ENCODE measurements around the gene SLC32A1. TPM values are rescaled to one million over a fixed set of nuclear protein-coding genes. Genes with fewer than 3 reads are reported as not detected.
A peak's percentile ranks its signal among the peaks of the same experiment; 100 is the strongest.

SLC32A1 gene
- total RNA-seq, 1 donor from 2014 or later = not detected

DNA sequence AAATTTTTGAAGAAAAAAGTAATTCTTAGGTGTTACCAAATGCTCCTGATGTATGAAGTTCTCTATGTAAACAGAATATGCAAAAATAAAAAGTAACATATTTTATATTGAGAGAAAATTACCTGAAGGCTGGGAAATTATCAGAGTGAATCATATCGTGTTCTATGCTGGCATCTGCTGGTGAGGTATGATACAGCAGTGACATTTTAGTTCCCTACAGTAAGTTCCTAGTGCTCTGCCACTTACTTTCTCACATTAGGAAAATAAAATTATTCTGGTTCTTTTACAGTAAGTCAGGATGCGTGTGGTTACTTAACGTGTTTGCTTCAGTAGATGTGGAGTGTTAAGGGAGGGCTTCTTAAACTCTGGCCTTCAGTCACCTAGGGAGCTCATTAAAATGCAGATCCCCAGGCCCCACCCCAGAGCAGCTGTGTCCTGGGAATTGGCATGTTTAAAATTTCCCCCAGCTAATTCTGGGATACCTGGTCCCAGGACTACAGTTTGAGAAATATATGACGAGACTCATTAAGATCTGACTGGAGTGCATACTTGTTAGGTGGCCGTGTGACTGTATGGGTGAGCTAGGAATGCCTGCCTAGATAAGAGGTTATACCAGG lies 27.2 kb downstream of the SLC32A1 start:
- Histone ChIP-seq H3K27me3 (ENCODE audit: insufficient read depth, low read length) (no peaks in the 10 kb centered on the region), H3K9me3 (ENCODE audit: insufficient read depth, low read depth, low read length) (no peaks in the 10 kb centered on the region), H3K79me2 (ENCODE audit: insufficient read depth, low read length) (peaks cover 15% of the 10 kb centered on the region), H2AFZ (ENCODE audit: low read depth, low read length) (no peak overlapping the region), H3K9ac (ENCODE audit: low read length) (no peak overlapping the region), H4K20me1 (ENCODE audit: insufficient read depth, low read length) (peaks cover 25% of the 10 kb centered on the region), H3K4me1 (ENCODE audit: insufficient read depth, low read length) (peaks cover 15% of the 10 kb centered on the region), H3K4me3 (ENCODE audit: insufficient read depth, low read depth, low read length) (no peak overlapping the region), H3K27ac (ENCODE audit: low read depth, low read length) (no peak overlapping the region), H3K4me2 (ENCODE audit: low read length) (no peak overlapping the region), H3K36me3 (ENCODE audit: insufficient read depth, low read length) (peaks cover 7% of the 10 kb centered on the region)
- no peak overlapping the region for H3K4me3 Mint-ChIP-seq (ENCODE audit: unreplicated experiment)
- H3K36me3 Mint-ChIP-seq (ENCODE audit: low read depth, unreplicated experiment) = peaks cover 3% of the 10 kb centered on the region
- FAIRE-seq (peak; percentile 47), DNase-seq (ENCODE audit: low read depth) (peak; percentile 18)
- H3K9me3 Mint-ChIP-seq (ENCODE audit: unreplicated experiment) = no peaks in the 10 kb centered on the region
- H3K4me1 Mint-ChIP-seq (ENCODE audit: low read depth, unreplicated experiment) = peaks cover 7% of the 10 kb centered on the region
- no peak overlapping the region for H3K27ac Mint-ChIP-seq (ENCODE audit: unreplicated experiment)
- no peak for TF ChIP-seq EZH2 (IDR thresholded peaks at IDR 0.05; ENCODE audit: insufficient read depth, low read length)
- TF ChIP-seq, protein P1, sequence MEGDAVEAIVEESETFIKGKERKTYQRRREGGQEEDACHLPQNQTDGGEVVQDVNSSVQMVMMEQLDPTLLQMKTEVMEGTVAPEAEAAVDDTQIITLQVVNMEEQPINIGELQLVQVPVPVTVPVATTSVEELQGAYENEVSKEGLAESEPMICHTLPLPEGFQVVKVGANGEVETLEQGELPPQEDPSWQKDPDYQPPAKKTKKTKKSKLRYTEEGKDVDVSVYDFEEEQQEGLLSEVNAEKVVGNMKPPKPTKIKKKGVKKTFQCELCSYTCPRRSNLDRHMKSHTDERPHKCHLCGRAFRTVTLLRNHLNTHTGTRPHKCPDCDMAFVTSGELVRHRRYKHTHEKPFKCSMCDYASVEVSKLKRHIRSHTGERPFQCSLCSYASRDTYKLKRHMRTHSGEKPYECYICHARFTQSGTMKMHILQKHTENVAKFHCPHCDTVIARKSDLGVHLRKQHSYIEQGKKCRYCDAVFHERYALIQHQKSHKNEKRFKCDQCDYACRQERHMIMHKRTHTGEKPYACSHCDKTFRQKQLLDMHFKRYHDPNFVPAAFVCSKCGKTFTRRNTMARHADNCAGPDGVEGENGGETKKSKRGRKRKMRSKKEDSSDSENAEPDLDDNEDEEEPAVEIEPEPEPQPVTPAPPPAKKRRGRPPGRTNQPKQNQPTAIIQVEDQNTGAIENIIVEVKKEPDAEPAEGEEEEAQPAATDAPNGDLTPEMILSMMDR (IDR thresholded peaks at IDR 0.05; ENCODE audit: insufficient read depth, low read depth, low read length) = peak; percentile 76
- H3K27me3 Mint-ChIP-seq (ENCODE audit: low read depth, unreplicated experiment) = peaks cover 3% of the 10 kb centered on the region

DNA sequence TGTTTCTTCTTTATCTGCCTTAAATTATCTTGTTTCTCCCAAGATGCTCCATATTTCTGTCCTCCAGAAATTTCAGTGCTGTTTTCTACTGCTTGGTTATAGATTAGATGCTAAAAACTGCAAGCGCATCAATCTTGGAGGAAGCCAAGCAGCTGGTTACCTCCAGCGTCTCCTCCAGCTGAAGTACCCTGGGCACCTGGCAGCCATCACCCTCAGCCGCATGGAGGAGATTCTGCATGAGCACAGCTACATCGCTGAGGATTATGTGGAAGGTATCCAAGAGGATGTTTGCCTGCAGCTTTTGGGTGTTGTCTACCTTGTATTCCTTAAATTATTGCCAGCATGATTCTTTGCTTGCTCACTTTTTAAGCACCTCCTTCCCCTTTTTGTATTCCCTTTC lies 27.7 kb downstream of the SLC32A1 start:
- no peak overlapping the region for H3K4me3 Mint-ChIP-seq (ENCODE audit: unreplicated experiment)
- no peaks in the 10 kb centered on the region for H3K27me3 ChIP-seq (ENCODE audit: insufficient read depth, low read length)
- peaks cover 15% of the 10 kb centered on the region for H3K79me2 ChIP-seq (ENCODE audit: insufficient read depth, low read length)
- peaks cover 15% of the 10 kb centered on the region for H3K4me1 ChIP-seq (ENCODE audit: insufficient read depth, low read length)
- H3K27ac ChIP-seq (ENCODE audit: low read depth, low read length) = no peak overlapping the region
- FAIRE-seq (no peak), DNase-seq (ENCODE audit: low read depth) (no peak)
- peaks cover 7% of the 10 kb centered on the region for H3K4me1 Mint-ChIP-seq (ENCODE audit: low read depth, unreplicated experiment)
- no peaks in the 10 kb centered on the region for H3K9me3 ChIP-seq (ENCODE audit: insufficient read depth, low read depth, low read length)
- H3K4me2 ChIP-seq (ENCODE audit: low read length) = no peak overlapping the region
- TF ChIP-seq, protein P1 (IDR thresholded peaks at IDR 0.05; ENCODE audit: insufficient read depth, low read depth, low read length) = no peak
- no peak for TF ChIP-seq EZH2 (IDR thresholded peaks at IDR 0.05; ENCODE audit: insufficient read depth, low read length)
- H3K9ac ChIP-seq (ENCODE audit: low read length) = no peak overlapping the region
- peaks cover 25% of the 10 kb centered on the region for H4K20me1 ChIP-seq (ENCODE audit: insufficient read depth, low read length)
- H3K36me3 Mint-ChIP-seq (ENCODE audit: low read depth, unreplicated experiment) = peaks cover 3% of the 10 kb centered on the region
- H3K36me3 ChIP-seq (ENCODE audit: insufficient read depth, low read length) = peaks cover 7% of the 10 kb centered on the region
- H3K27me3 Mint-ChIP-seq (ENCODE audit: low read depth, unreplicated experiment) = peaks cover 3% of the 10 kb centered on the region
- no peaks in the 10 kb centered on the region for H3K9me3 Mint-ChIP-seq (ENCODE audit: unreplicated experiment)
- H2AFZ ChIP-seq (ENCODE audit: low read depth, low read length) = no peak overlapping the region
- no peak overlapping the region for H3K27ac Mint-ChIP-seq (ENCODE audit: unreplicated experiment)
- no peak overlapping the region for H3K4me3 ChIP-seq (ENCODE audit: insufficient read depth, low read depth, low read length)

DNA sequence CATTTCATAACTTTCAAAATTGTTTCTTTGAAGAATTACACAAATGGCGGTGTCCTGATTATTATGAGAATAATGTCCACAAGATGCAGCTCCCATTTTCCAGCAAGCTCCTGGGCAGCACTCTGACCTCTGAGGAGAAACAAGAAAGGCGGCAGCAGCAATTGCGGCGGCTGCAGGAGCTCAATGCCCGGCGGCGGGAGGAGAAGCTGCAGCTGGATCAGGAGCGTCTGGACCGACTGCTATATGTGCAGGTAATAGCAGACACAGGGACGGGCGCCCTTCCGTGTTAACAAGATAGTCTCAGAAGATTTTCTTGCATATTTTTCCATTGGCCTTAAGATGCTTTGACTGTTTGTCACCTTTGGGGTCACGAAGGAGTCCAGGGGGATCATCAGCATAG lies 30.6 kb downstream of the SLC32A1 start:
- Histone ChIP-seq H3K4me2 (ENCODE audit: low read length) (no peak overlapping the region), H3K27ac (ENCODE audit: low read depth, low read length) (no peak overlapping the region), H2AFZ (ENCODE audit: low read depth, low read length) (no peak overlapping the region), H3K79me2 (ENCODE audit: insufficient read depth, low read length) (peaks cover 3% of the 10 kb centered on the region), H3K9ac (ENCODE audit: low read length) (no peak overlapping the region), H3K36me3 (ENCODE audit: insufficient read depth, low read length) (peaks cover 7% of the 10 kb centered on the region), H4K20me1 (ENCODE audit: insufficient read depth, low read length) (peaks cover 20% of the 10 kb centered on the region), H3K4me3 (ENCODE audit: insufficient read depth, low read depth, low read length) (no peak overlapping the region), H3K27me3 (ENCODE audit: insufficient read depth, low read length) (no peaks in the 10 kb centered on the region), H3K4me1 (ENCODE audit: insufficient read depth, low read length) (no peaks in the 10 kb centered on the region), H3K9me3 (ENCODE audit: insufficient read depth, low read depth, low read length) (no peaks in the 10 kb centered on the region)
- Mint-ChIP-seq H3K9me3 (ENCODE audit: unreplicated experiment) (no peaks in the 10 kb centered on the region), H3K27me3 (ENCODE audit: low read depth, unreplicated experiment) (no peaks in the 10 kb centered on the region), H3K4me3 (ENCODE audit: unreplicated experiment) (no peak overlapping the region), H3K27ac (ENCODE audit: unreplicated experiment) (no peak overlapping the region), H3K36me3 (ENCODE audit: low read depth, unreplicated experiment) (peaks cover 7% of the 10 kb centered on the region), H3K4me1 (ENCODE audit: low read depth, unreplicated experiment) (no peaks in the 10 kb centered on the region)
- TF ChIP-seq EZH2 (IDR thresholded peaks at IDR 0.05; ENCODE audit: insufficient read depth, low read length) = no peak
- TF ChIP-seq, protein P1 (IDR thresholded peaks at IDR 0.05; ENCODE audit: insufficient read depth, low read depth, low read length) = no peak
- FAIRE-seq (no peak), DNase-seq (ENCODE audit: low read depth) (no peak)

All from astrocyte (in vitro differentiated cells and primary cell).